Measurements from ENCODE around the gene MMP21. TPM values are rescaled to one million over a fixed set of nuclear protein-coding genes. Genes with fewer than 3 reads are reported as not detected.

The MMP21 gene
- total RNA-seq, 4 donors from 2014 or later = not detected

- no peak for DNase-seq (ENCODE audit: low spot score in 2 of 2)
- TF ChIP-seq POLR2A (IDR thresholded peaks at IDR 0.05) = no peak
- TF ChIP-seq CTCF (IDR thresholded peaks at IDR 0.05) = no peak
- intact Hi-C loops (cut with DNase I; ENCODE audit: low total_unique reads) = no loop called here
- 90 to 99% methylated on average over 7 of the region's 7 CpGs for WGBS, 2 donors
- no peak overlapping the region for H3K4me3 ChIP-seq (ENCODE audit: low read depth, poor library complexity, severe bottlenecking)
These were observed 48.7 kb downstream of the MMP21 start for GRCh38 chr10:125726914-125727313.

- TF ChIP-seq CTCF (IDR thresholded peaks at IDR 0.05) = no peak
- no peak for TF ChIP-seq POLR2A (IDR thresholded peaks at IDR 0.05)
- intact Hi-C loops (cut with DNase I; ENCODE audit: low total_unique reads) = no loop called here
- H3K4me3 ChIP-seq (ENCODE audit: low read depth, poor library complexity, severe bottlenecking) = no peak overlapping the region
- no peak for DNase-seq (ENCODE audit: low spot score in 2 of 2)
- 94 to 98% methylated on average over 1 of the region's 1 CpG for WGBS, 2 donors
These were observed 52.8 kb downstream of the MMP21 start for GRCh38 chr10:125722811-125723210.

- intact Hi-C loops (cut with DNase I; ENCODE audit: low total_unique reads) = no loop called here
- no peak overlapping the region for H3K4me3 ChIP-seq (ENCODE audit: low read depth, poor library complexity, severe bottlenecking)
- no peak for TF ChIP-seq POLR2A (IDR thresholded peaks at IDR 0.05)
- TF ChIP-seq CTCF (IDR thresholded peaks at IDR 0.05) = no peak
- DNase-seq (ENCODE audit: low spot score in 2 of 2) = no peak
- 88 to 92% methylated on average over 6 of the region's 6 CpGs for WGBS, 2 donors
These were observed 54.6 kb downstream of the MMP21 start for GRCh38 chr10:125721035-125721434.

GRCh38 chr10:125720002-125720382 lies 55.6 kb downstream of the MMP21 start:
- H3K4me3 ChIP-seq (ENCODE audit: low read depth, poor library complexity, severe bottlenecking) = peak overlapping the region; percentile 97
- WGBS, 2 donors = 1% methylated on average over 15 of the region's 15 CpGs

GRCh38 chr10:125719173-125720001 lies 56.2 kb downstream of the MMP21 start, which contains the start of gene EDRF1:
Gene EDRF1, plus strand, starts transcription at chr10:125719709. Its CDS starts 99 bp downstream, at chr10:125719808.
- 0 to 1% methylated on average over 36 to 40 of the region's 72 CpGs for WGBS, 2 donors
- peak within 1 kb of the TSS; percentile 97 for H3K4me3 ChIP-seq (ENCODE audit: low read depth, poor library complexity, severe bottlenecking)
- intact Hi-C loops (cut with DNase I; ENCODE audit: low total_unique reads) = no loop called here
- peak; percentile 98 to 100 for DNase-seq (ENCODE audit: low spot score in 2 of 2)
- TF ChIP-seq POLR2A (IDR thresholded peaks at IDR 0.05) (peak in 1 of 2 donors; percentile 55), CTCF (IDR thresholded peaks at IDR 0.05) (no peak)

More at GRCh38 chr10:125720002-125720382, 55.6 kb downstream of the MMP21 start:
- TF ChIP-seq CTCF (IDR thresholded peaks at IDR 0.05) (no peak), POLR2A (IDR thresholded peaks at IDR 0.05) (no peak)
- intact Hi-C loops (cut with DNase I; ENCODE audit: low total_unique reads) = no loop called here
- DNase-seq (ENCODE audit: low spot score in 2 of 2) = no peak

MicroRNAs within 50 kb of the gene (microRNA counts, 767-probe panel; counts per million panel counts)
- 0 to 358 counts per million in 2 donors for microRNA hsa-miR-4484

Small RNAs within 50 kb of the gene (microRNA-seq; reads per million reads assigned to microRNA genes)
- gene MIR4484 (ENCODE audit: borderline number of aligned reads in 1 of 2, borderline replicate concordance in 2 of 2) = 0 reads per million in 2 donors

Other genes with a start within 250 kb of the MMP21 start
- not detected for gene TEX36, start 92.7 kb downstream of the MMP21 start, total RNA-seq
- 10 to 100 TPM; 12.8 to 20.8 (median 19.3) TPM for gene EDRF1, start 56.1 kb downstream of the MMP21 start, total RNA-seq
- 10 to 100 TPM; 24.0 to 29.2 (median 27.5) TPM for gene UROS, start 47.4 kb upstream of the MMP21 start, total RNA-seq
- gene BCCIP, start 47.7 kb upstream of the MMP21 start, total RNA-seq = 10 to 100 TPM; 21.5 to 31.7 (median 27.7) TPM
- 10 to 100 TPM; 43.4 to 68.2 (median 55.5) TPM for gene DHX32, start 105.5 kb upstream of the MMP21 start, total RNA-seq
- gene FANK1, start 120.7 kb upstream of the MMP21 start, total RNA-seq = 1 to 10 TPM; 3.0 to 7.8 (median 4.3) TPM